GM12872 (cell line): ENCODE results near the gene RBFOX1.

Experiments
- TF ChIP-seq, protein P1 (sequence below): IDR thresholded peaks from 3 replicates; pipeline ENCODE4 v1.5.1; 2011; ENCODE audit warnings: low read depth, mild to moderate bottlenecking, low read length, moderate library complexity; ENCODE audit not compliant: insufficient read depth

Gene RBFOX1

DNA sequence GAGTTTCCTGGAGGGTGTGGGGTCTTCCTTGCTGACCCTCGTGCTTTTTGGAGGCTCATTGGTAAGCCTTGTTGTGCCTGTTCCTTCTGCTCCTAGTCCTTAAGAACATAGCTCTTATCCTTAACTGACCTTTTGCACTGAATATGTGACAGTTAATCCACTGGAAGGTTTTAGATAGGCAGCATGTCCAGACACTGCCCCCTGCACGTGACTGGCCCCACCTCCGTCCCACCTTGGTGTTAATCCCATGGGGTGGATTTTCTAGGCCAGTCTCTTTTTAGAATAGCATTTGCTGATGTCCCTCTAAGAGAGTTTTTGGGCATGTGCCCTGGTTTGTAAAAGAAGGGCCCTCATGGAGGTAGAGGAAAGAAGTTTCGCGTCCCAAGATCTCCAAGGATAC lies 58.3 kb downstream of the RBFOX1 start:
- TF ChIP-seq, protein P1, sequence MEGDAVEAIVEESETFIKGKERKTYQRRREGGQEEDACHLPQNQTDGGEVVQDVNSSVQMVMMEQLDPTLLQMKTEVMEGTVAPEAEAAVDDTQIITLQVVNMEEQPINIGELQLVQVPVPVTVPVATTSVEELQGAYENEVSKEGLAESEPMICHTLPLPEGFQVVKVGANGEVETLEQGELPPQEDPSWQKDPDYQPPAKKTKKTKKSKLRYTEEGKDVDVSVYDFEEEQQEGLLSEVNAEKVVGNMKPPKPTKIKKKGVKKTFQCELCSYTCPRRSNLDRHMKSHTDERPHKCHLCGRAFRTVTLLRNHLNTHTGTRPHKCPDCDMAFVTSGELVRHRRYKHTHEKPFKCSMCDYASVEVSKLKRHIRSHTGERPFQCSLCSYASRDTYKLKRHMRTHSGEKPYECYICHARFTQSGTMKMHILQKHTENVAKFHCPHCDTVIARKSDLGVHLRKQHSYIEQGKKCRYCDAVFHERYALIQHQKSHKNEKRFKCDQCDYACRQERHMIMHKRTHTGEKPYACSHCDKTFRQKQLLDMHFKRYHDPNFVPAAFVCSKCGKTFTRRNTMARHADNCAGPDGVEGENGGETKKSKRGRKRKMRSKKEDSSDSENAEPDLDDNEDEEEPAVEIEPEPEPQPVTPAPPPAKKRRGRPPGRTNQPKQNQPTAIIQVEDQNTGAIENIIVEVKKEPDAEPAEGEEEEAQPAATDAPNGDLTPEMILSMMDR, result no peak

DNA sequence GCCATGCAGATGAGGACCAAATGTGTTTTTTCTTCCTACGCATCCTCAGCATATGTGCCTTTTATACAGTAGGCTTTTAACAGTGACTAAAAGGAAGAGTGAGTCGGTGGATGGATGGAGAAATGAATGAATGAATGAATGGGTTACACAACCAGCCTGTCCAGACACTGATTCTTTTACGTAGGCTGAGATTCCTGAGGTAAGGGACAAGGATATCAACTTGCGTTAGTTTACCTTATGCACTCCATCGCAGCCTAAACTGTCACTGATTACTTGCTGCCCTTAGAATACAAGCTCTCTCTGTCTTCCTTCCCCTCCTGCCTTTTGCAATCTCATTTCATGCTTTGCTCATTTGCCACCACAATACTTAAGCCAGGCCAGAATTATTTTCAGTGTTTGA lies 59.0 kb downstream of the RBFOX1 start:
- TF ChIP-seq, protein P1, result no peak

DNA sequence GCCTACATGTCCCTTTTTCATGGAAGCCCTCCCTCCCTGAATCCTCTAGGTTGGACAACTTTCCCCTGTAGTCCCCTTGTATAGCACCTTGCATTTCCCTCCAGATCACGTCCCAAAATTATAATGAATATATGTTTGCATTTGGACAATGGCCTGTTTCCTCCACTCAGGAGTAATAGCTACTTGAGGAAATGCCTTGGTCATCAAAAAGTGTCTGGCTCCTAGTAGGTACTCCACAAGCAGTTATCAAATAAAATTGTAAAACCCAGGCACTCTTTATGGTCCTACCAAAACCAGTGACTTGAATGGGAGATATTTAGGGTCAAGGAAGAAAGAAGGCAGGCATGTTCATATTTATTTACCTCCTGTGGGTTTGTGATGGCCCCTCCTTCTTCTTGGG lies 59.6 kb downstream of the RBFOX1 start:
- TF ChIP-seq, protein P1, result no peak

DNA sequence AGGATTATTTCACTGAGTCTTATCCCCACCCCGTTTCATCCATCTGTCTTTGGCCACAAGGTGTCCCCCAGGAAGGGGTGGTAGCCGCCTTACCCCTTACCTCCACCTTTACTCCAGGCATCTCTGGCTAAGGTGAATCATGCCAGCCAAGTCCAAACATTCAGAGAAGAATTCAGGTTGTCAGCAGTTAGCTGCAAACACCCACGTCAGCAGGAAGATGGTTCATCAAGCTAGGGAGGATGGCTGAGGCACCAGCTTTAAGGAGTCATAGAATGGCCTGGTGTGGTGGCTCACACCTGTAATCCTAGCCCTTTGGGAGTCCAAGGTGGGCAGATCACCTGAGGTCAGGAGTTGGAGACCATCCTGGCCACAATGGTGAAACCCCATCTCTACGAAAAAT lies 61.0 kb downstream of the RBFOX1 start:
- TF ChIP-seq, protein P1, result no peak

DNA sequence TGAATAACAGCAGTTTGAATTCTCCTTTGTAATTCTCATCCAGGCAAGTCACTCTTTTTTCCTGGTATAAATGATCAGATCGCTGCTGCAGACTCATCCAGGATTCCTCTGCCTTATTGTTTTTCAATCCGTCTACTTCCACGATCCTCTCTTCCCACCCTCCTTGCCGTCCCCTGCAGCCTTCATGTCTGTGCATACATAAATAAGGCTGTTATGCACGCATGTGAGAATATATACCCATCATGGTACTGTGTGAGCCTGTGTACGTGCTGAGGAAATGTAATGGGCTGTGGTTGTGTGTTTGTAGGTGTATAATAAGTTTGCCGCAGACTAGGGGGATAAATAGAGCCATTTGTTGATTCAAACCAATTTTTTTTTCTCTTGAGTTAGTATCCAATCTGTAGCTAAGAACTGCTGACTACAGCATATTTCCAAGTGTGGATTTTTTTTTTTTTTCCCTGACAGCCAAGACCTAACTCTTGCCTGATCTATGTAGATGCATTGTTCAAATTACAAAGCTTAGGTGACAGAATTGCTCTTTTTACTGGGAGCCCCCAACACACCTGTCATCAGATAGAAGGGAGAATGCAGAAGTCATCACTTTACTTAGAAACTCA lies 62.2 kb downstream of the RBFOX1 start:
- TF ChIP-seq, protein P1, result no peak

DNA sequence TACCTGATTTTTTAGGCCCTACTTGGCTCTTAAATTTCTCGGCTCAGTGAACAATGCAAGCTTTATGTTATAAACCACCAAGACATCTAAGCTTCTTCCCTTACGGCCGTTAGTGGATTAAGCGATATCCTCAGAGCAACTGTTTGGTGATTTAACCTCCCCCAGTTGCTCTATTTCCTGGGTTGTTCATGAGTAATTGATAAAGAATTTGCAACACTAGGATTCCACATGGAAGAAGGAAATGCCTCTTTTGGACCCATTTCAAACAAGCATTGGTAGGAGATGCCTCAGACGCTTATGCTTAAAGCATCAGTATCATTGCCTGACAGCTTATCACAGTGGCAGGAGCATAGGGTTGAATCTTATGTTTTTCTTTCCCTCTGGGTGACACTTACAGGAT lies 65.3 kb downstream of the RBFOX1 start:
- TF ChIP-seq, protein P1, result no peak

DNA sequence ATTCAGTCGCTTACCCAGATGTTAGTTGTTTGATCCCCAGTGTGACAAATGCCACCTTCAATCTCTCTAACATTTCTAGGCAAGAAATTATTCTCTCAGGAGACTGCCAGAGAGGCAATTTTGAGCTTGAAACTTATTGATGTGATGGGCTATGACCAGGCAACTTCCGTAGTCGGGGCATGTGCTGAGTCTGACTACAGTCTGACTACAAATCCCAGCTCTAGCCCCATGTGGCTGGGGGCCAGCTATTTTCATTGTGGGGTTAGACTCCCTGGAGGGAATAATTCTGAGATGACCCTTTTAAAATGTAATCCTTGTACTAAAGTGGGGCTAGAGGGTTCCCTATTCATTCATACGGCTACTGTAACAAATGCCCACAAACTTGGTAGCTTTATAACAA lies 65.9 kb downstream of the RBFOX1 start:
- TF ChIP-seq, protein P1, result no peak

DNA sequence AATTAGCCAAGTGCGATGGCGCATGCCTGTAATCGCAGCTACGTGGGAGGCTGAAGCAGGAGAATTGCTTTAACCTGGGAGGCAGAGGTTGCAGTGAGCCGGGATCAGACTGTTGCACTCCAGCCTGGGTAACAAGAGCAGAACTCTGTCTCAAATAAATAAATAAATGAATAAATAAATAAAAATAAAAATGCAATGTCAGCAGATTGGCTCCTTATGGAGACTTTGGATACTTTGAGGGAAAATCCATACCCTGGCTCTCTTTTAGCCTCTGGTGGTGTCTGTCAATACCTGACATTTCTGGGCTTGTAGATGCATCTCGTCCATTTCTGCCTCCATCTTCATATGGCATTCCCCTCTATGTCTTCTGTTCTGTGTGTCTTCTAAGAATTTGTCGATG lies 66.7 kb downstream of the RBFOX1 start:
- TF ChIP-seq, protein P1, result no peak
